Measurements from ENCODE around the gene ZAR1L.
"Not testable (repeated sequence)": the region's sequence is repeated elsewhere in the genome, so short reads cannot be mapped to it uniquely, and the experiment has no call there.

Gene ZAR1L

GRCh38 chr13:32315238-32316027 lies at the start of gene ZAR1L, which contains the start of gene BRCA2:
Gene ZAR1L, minus strand, starts transcription at chr13:32315363. Its CDS starts 3,438 bp downstream, at chr13:32311925.
Gene BRCA2, plus strand, starts transcription at chr13:32315508. Its CDS starts 953 bp downstream, at chr13:32316461.
- DNase-seq (ENCODE audit: low read depth), result peak; percentile 84

DNA sequence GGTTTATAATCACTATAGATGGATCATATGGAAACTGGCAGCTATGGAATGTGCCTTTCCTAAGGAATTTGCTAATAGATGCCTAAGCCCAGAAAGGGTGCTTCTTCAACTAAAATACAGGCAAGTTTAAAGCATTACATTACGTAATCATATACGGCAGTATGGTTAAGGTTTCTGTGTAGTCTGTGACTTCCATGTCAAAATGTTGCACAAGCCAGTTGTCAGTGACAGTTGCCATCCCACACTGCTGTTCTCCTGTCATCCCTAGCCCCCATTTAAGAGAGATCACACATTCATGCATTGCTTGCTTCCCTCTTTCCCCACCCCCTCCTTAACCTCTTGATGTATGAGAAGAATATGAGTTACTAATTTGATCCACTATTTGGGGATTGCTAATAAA lies 47.4 kb upstream of the ZAR1L start:
- DNase-seq (ENCODE audit: low read depth), result no peak

- DNase-seq (ENCODE audit: low read depth), result not testable (repeated sequence)
Observed at GRCh38 chr13:32355935-32356334, 40.8 kb upstream of the ZAR1L start.

GRCh38 chr13:32354040-32354439 lies 38.9 kb upstream of the ZAR1L start:
- DNase-seq (ENCODE audit: low read depth), result no peak

DNA sequence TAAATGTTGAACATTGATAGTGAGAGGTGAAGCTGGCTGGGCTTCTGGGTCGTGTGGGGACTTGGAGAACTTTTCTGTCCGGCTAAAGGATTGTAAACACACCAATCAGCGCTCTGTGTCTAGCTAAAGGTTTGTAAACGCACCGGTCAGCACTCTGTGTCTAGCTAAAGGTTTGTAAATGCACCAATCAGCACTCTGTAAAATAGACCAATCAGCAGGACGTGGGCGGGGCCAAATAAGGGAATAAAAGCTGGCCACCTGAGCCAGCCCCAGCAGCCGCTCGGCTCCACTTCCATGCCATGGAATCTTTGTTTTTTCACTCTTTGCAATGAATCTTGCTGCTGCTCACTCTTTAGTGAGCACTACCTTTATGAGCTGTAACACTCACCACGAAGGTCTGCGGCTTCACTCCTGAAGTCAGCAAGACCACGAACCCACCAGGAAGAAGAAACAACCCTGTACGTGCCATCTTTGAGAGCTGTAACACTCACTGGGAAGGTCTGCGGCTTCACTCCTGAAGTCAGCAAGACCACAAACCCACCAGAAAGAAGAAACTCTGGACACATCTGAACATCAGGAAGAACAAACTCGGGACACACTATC lies 35.8 kb upstream of the ZAR1L start:
- not testable (repeated sequence) for DNase-seq (ENCODE audit: low read depth)

DNA sequence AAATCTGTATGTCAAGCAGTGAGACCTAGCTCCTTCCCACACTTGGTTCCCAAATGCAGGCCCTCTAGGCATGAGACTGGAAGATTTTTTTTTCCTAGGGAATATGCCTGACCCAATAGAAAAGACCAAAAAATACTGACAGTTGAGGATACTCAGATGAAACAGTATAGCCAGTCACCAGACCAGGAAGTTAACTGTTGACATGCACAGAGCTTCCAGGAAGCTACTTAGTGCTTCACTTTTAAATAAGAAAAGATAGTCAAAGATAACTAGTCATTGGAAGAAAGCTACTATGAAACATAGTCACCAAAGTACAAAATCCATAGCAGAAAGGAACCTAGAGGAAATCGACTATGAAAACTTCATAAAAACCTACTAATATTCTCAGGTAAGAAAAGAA lies 32.5 kb upstream of the ZAR1L start:
- no peak for DNase-seq (ENCODE audit: low read depth)

GRCh38 chr13:32340914-32341313 lies 25.8 kb upstream of the ZAR1L start:
- DNase-seq (ENCODE audit: low read depth), result no peak

- DNase-seq (ENCODE audit: low read depth), result no peak
Observed at GRCh38 chr13:32334671-32335070, 19.5 kb upstream of the ZAR1L start.

DNA sequence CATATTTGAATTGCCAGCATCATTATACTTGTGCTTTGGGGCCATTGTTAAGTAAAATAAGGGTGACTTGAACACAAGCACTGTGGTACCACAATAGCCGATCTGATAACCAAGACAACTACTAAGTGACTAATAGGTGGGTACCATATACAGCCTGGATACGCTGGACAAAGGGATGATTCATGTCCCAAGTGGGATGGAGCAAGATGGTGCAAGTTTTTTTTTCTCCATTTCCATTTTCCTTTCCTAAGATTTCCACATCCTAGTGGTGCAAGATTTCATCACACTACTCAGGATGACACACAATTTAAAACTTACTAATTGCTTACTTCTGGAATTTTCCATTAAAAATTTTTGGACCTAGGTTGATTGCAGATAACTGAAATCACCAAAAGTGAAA lies 15.3 kb upstream of the ZAR1L start:
- no peak for DNase-seq (ENCODE audit: low read depth)

GRCh38 chr13:32323912-32324311 lies 8.7 kb upstream of the ZAR1L start:
- DNase-seq (ENCODE audit: low read depth), result no peak

DNA sequence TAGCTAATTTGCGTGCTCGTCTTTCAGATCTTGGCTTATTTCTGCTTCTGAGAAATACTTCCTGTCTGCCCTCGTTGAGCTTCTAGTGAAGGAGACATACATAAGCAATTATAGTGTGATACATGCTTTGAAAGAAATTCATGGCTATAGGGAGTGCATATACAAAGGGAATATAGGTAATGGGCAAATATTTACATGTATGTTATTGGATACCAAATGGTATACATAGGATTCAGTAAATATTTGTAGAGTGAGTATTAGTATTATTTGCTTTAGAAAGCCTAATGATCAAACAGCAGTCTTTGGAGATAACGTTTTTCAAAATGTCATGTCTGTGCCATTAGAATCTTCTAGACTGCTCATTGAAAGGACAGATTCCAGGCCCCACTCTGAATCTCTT lies 5.4 kb upstream of the ZAR1L start:
- DNase-seq (ENCODE audit: low read depth), result no peak

DNA sequence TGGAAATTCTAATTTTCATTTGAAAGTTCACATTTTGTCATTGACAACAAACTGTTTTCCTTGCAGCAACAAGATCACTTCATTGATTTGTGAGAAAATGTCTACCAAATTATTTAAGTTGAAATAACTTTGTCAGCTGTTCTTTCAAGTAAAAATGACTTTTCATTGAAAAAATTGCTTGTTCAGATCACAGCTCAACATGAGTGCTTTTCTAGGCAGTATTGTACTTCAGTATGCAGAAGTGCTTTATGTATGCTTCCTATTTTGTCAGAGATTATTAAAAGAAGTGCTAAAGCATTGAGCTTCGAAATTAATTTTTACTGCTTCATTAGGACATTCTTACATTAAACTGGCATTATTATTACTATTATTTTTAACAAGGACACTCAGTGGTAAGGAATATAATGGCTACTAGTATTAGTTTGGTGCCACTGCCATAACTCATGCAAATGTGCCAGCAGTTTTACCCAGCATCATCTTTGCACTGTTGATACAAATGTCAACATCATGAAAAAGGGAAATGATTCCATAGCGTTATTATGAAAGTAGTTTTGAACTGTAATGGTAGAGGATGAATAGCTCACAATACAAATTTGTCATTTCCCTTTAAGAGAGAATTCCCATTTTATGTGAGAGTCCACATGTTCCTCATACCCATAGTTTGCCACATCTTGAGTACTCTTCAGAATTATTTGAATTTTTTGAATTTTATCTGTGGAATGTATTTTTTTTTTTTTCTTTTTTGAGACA lies 2.7 kb upstream of the ZAR1L start:
- no peak for DNase-seq (ENCODE audit: low read depth)

DNA sequence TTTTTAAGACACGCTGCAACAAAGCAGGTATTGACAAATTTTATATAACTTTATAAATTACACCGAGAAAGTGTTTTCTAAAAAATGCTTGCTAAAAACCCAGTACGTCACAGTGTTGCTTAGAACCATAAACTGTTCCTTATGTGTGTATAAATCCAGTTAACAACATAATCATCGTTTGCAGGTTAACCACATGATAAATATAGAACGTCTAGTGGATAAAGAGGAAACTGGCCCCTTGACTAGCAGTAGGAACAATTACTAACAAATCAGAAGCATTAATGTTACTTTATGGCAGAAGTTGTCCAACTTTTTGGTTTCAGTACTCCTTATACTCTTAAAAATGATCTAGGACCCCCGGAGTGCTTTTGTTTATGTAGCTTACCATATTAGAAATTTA lies 1.3 kb upstream of the ZAR1L start:
- DNase-seq (ENCODE audit: low read depth), result no peak

DNA sequence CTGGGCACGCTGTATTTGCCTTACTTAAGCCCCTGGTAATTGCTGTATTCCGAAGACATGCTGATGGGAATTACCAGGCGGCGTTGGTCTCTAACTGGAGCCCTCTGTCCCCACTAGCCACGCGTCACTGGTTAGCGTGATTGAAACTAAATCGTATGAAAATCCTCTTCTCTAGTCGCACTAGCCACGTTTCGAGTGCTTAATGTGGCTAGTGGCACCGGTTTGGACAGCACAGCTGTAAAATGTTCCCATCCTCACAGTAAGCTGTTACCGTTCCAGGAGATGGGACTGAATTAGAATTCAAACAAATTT lies 821 bp upstream of the ZAR1L start:
- DNase-seq (ENCODE audit: low read depth), result no peak

DNA sequence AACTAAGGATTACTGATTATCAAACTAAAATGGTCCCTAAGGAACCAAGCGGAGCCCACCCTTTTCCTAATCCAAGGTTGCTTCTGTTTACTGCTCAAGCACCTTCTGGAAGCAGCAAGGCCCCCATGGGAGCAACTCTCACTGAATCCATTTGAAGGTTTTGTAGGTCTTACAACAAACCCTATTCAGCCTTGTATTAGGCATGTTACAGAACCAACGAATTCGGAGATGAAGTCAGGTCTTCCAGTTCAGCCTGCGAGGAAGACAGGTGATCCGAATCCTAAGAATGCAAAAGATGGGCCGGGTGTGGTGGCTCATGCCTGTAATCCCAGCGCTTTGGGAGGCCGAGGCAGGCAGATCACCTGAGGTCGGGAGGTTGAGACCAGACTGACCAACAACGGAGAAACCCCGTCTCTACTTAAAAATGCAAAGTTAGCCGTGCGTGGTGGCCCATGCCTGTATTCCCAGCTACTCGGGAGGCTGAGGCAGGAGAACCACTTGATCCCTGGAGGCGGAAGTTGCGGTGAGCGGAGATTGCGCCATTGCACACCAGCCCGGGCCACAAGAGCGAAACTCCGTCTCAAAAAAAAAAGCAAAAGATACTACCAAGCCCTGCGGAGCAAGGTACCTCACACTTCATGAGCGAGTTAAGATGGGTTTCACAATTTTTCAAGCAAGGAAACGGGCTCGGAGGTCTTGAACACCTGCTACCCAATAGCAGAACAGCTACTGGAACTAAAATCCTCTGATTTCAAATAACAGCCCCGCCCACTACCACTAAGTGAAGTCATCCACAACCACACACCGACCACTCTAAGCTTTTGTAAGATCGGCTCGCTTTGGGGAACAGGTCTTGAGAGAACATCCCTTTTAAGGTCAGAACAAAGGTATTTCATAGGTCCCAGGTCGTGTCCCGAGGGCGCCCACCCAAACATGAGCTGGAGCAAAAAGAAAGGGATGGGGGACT lies 609 bp downstream of the ZAR1L start:
- DNase-seq (ENCODE audit: low read depth), result peak; percentile 29

DNA sequence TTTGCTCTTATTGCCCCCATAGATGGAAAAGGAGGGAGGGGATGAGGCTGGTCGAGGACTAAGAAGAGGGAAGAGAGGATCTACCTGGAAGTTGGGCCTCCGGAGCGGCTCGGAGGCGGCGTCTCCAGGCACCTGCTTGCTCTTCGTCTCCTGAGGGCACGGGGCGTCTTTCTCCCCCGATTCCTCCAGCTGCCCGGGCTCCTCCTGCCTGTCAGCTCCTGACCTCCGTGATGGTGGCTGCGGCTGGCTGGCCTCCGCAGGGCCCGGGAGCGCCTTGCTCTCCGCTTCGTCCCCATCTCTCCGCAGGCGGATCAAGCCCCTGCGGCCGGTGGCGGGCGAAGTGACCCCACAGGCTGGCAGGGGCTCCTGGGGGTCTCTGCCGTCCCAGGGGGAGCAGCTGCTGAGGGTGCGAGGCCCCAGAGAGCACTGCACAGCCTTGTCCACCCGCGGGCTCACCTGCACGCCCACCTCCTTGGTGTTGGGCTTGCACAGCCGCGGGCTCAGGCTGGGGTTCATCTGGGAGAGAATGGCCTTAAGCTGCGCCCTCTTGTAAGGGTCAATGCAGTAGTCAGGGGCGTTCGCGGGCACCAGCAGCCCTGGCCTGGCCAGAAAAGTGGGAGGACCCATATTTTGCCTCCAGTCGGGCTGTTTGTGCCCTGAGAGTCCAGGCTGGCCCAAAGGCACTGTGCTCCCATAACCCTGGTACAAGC lies 3.8 kb downstream of the ZAR1L start:
- no peak for DNase-seq (ENCODE audit: low read depth)

GRCh38 chr13:32310134-32310706 lies 4.9 kb downstream of the ZAR1L start:
- DNase-seq (ENCODE audit: low read depth), result no peak

GRCh38 chr13:32309312-32310133 lies 5.6 kb downstream of the ZAR1L start:
- DNase-seq (ENCODE audit: low read depth), result no peak

DNA sequence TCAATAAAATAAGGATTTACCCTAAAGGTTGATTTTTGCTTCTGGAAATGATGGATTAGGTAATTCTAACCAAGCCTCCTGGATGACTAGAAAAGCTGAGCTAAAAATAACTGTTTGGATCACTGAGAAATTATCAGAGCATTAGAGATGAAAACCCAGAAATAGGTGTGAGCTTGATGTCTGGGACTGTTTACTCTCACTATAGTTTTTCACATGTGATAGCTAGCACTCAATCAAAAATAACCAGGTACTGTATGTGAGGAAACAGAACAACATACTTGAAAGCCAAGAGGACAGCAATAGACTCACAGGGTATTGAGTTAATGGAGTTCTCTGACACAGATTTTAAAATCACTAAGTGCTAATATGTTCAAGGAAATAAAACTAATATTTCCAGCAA lies 9.5 kb downstream of the ZAR1L start:
- DNase-seq (ENCODE audit: low read depth), result no peak

DNA sequence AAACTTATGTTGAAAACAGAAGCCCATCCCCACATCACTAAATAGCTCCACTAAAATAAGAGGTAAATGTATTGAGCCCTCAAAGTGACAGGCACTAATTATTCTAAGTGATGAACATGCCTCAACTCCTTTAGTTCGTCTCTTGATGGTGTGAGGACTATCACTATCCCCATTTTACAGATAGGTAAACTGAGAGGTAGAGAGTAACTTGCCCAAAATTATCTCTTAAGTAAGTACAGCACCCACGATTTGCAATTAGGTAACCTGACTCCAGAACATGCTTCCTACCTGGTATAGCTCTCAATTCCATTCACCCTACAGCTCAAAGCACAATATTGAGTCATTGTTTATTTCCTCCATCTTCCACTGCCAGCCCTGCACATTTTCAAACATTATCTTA lies 12.7 kb downstream of the ZAR1L start:
- no peak for DNase-seq (ENCODE audit: low read depth)
